Stimulated activated CD4-positive, alpha-beta T cell treated with anti-CD3 and anti-CD28 coated beads, Interleukin-15, amount 100 ng/mL, for 24 hours (primary cell): ENCODE data around the gene RARG.
A peak's percentile ranks its signal among the peaks of the same experiment; 100 is the strongest.
"Not testable (repeated sequence)": the region's sequence is repeated elsewhere in the genome, so short reads cannot be mapped to it uniquely, and the experiment has no call there.

Experiments
- DNase-seq: peaks from one replicate; pipeline ENCODE4 v3.0.0-alpha.2; 2020

The RARG gene

DNA sequence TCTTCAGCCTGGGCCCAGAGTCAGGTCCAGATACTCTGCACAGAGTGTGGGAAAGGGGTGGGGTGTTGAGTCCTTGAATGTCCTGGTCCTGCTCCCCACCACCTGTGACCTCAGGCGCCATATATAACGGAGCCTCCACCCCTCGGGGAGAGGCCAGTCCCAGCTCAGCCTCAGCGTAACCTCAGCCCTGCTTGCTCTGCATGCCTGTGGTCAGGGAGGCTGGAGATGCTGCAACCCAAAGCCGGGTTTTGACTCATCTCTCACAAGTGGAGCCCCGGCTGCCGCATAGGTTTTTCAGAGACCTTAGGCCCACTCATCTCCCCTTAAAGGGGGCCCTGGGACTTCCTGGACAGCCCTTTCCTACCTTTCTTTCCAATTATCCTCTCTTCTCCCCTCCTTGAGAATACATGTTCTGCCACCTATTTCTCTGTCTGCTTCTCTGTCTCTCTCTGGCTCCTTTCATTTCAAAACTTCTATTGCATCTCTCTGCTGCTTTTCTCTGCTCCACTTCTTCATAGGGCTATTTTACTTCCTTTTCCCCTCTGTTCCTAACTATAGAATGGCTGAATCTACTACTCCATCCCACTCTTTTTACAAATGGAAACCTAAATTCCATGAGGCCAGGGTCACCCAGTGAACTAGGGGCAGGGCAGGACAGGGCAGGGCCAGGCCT is 26.1 kb downstream of the RARG start:
- peak; percentile 87 for DNase-seq

- DNase-seq = no peak
Measured at GRCh38 chr12:53204351-53204750, 27.7 kb downstream of the RARG start.

DNA sequence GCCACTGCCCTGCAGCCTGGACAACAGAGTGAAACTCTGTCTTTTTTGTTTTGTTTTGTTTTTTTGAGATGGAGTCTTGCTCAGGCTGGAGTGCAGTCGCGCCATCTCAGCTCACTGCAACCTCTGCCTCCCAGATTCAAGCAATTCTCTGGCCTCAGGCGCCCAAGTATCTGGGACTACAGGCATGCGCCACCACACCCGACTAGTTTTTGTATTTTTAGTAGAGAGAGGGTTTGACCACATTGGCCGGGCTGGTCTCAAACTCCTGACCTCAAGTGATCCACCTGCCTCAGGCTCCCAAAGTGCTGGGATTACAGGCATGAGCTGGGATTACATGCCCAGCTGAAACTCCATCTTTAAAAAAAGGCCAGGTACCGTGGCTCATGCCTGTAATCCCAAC is 29.7 kb downstream of the RARG start:
- not testable (repeated sequence) for DNase-seq

- DNase-seq = no peak
Measured at GRCh38 chr12:53201639-53202038, 30.4 kb downstream of the RARG start.

DNA sequence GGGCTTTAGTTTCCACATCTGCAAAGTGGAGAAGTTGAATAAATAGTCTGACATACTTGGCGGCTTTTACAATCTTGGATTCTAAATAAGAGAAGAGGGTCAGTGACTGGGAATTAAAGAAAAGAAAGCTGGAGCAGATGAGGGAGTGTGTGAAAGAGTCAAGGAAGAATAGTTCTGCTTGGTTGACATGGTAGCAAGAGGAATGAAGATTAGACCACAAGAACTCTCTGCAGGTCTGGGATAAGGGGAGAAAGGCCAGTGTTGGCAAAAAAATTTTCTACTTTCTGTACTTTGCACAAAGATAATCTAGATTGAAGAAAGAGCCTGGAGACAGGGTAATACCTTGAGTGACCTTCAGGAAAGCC is 30.9 kb downstream of the RARG start:
- DNase-seq = no peak

DNA sequence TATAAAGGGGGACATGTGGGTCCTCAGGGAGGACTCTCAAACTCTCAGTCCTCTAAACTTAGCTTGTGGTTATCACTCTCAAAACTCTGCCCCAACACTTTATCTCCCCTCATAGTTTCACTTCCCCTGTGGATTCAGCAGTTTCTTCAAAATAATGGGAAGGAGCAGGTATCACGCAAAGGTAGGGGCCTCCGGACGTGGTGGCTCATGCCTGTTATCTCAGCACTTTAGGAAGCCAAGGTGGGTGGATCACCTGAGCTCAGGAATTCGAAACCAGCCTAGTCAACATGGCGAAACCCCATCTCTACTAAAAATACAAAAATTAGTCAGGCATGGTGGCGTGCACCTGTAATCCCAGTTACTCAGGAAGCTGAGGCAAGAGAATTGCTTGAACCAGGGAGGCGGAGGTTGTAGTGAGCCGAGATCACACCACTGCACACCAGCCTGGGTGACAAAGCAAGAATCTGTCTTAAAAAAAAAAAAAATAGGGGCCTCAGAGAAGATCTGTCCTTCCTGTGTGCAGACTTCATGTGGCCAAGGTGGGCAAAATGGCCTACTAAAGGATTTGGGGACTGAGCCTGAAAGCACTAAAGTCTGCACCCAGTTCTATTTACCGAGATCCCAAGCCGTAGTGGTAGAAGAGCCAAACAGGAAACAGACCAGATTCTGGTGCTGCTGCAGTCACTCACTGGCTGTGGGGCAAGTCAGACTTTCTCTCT is 31.4 kb downstream of the RARG start:
- peak; percentile 56 for DNase-seq

GRCh38 chr12:53200107-53200457 is 31.9 kb downstream of the RARG start:
- DNase-seq = no peak

GRCh38 chr12:53199700-53200099 is 32.3 kb downstream of the RARG start:
- no peak for DNase-seq

DNA sequence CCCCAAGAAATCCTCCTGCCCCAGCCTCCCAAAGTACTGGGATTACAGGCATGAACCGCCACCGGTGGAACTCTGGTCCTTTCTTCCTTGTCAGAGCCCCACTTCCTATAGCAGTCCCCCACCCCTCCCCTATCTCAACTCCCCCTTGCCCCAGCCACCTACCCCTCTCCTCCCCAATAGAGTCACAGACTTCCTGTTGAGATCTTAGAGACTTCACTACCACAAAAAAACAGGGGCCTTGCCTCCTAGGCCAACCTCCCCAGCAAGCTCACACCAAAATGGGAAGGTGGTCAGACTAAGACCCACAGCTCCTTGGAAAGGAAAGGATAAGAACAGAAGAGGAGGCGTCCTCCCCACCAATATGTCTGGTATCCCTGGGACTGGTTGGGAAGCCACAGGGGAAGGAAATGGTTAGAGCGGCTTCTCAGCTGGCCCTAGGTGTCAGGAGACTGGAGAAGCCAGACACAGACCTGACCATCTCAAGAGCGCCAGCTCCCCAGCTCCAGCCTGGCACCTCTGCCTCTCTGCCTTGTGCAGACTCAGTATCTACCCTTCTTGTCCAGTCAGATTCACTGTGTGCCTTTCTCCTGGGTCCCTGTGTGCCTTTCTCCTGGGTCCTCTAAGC is 33.4 kb downstream of the RARG start:
- DNase-seq = no peak

DNA sequence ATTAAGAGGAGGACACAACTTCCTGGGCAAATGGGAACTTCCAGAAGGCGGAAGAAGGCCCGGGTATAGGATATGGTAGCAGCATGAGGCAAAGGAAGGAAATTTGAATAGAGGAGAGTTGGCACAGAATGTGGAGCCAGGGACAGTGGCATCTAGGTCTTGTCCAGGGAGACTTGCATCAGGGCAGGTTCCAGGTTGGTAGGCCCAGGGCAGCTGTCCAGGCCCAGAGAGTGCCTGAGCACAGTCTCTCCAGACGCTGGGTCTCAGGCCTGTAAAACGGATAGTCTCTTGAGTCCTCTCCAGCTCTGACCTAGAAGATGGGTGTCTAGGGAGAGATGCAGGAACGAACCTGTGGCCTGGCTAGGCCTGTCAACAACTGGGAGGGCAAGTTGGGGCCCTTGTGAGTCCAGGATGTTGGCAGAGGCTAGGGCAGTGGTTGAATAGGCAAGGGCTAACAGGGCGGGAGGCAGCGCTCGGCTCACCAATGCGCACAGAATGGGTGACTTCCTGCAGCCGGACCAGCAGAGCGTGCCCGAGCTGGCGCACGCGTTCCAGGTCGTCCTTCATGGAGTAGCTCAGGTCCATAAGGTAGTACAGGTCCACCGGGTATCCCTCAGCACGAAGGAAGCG is 34.9 kb downstream of the RARG start:
- DNase-seq = no peak

DNA sequence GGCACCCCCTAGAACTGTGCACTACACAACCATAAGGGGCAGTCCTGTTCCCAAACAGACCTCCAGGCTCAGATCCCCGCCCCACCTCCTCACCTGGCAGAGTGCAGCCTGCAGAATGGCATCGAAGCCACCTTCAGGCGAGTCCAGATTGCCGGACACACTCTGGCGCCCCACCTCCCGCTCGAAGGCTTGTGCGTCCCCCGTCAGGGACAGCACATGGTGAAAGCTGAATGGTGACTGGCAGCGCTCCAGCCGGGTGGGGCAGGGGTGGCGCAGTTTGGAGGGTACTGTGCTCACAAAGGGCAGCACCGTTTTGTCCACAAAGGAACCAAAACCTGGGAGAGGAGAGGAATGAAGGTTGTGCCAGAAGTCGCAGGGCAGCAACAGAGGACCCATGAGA is 35.5 kb downstream of the RARG start:
- no peak for DNase-seq

- no peak for DNase-seq
Measured at GRCh38 chr12:53195516-53196420, 36.2 kb downstream of the RARG start.

DNA sequence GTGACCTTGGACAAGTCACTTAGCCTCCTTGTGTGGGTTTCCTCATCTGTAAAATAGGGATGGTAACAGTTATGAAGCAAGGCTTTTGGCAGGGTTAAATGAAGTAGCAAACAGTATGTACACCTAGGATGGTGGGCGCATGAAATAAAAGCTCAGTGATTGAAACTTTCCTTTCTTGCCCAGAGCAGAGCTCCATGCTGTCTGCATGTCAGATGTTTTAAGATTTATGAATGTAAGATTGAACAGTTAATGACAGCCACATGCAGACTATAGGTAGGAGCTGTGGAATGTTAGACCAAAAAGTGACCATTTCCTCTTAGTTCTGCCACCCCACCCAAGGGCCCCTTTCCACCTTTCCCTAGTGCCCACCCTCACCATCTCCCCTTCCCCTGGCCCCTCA is 37.0 kb downstream of the RARG start:
- no peak for DNase-seq

GRCh38 chr12:53193985-53194716 is 37.9 kb downstream of the RARG start:
- no peak for DNase-seq

DNA sequence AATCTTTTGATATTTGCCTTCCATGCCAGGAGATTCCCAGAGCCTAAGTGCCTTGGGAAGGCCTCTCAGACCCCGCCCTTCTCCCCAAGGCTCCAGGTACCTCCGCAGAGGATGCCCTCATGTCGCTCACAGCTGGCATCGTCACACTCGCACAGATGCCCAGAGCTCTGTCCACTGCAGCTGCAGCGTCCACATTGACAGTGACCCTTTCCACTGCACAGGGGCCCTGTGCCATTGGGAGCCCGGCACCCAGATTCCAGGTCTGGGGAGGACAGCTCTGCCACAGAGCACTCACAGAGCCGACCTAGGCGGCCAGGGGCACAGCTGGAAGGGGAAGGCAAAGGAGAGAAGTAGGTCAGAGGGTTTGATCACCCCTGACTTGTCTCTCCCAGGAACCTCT is 39.0 kb downstream of the RARG start:
- no peak for DNase-seq

DNA sequence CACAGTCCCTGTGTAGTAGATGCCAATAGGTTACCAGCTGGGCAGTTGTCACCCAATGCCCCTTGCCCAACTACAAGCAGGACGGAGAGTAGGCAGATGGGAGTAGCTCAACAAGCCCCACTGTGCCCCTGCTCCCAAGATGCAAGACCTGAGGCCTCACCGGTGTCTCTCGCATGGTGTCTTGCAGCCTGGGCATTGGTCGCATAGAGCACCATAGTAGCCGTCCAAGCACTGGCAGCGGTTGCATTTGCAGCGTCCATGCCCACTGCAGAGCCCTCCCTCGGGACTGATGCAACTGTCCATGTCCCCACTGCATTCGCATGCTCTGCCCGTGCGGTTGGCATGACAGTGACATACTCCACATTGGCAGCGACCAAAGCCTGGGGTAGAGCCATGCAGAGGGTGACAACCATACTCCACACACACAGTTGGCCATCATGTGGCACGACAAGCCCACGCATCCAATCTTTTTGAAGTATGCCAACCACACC is 39.4 kb downstream of the RARG start:
- no peak for DNase-seq

DNA sequence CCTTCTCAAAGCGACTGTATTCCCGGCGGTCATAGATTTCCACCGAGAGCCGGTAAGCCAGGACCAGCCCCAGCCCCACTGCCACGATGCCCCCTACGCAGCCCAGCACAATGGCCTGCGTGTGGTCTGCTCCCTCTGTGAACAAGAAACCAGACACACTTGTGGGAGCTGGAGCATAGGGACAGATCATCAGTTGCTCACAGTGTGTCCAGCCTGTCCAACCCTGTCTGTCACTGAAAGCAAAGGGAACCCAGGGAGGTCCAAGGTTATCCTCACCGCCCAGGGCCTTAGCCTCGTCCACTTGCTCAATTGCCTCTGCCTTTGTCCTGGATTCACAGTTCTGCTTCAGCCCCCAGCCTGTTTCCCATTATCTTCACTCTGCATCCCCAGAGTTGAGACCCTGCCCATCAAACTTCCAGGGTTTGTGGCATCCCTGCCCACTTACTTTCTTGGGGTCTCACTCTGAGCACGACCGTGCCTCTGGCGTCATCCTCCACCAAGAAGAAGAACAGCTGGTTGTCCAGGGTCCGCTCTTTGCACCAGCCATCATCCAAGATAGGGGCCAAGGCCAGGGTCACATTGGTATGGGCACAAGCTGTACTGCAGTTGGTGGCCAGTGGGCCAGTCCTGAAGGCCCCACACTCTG is 40.0 kb downstream of the RARG start:
- DNase-seq = no peak

GRCh38 chr12:53191096-53191884 is 40.7 kb downstream of the RARG start:
- no peak for DNase-seq

DNA sequence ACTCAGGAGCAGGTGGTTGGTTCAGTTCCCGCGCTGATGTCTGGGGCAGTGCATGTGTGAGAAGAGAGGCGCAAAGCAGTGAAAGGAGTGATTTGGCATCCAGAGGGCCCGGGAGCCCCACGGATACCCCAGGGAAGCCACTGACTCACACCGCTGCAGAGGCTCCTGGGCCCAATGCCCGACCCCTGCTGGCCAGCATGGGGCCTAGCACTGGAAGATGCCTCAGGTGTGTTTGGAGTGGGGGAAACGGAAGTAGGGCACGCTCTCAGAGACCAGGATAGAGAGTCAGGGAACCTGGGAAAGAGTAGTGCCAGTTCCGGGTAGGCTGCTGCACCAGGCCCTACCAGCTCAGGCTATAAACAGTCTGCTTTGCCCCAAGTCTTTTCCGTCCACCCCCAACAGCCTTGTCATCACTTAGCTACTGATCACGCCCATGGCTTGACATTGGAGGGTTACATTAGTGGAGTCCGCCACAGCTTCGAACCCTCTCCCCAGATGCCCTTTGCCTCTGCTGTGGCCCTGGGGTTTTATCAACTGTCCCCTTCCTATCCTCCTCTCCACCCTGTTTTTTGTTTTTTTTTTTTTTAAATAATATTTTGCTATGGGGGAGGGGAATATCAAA is 41.8 kb downstream of the RARG start:
- DNase-seq = peak; percentile 66
